Measurements from ENCODE around the gene MYH14.

DNA sequence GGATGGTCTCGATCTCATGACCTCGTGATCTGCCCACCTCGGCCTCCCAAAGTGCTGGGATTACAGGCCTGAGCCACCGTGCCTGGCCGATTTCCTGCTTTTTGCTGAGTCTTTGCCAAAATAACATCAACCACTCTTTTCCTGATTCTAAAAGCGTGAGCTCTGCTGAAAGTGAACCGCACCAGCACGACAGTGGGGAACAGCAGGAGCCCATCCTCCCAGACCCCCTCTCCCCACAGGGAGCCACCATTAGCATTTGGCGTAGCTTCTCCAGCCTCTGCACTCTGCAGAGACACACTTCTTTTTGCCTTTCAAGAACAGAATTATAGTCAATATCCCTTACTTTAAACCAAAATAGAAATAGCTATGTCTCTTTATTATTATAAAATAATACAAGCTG is 41.3 kb downstream of the MYH14 start:
- TF ChIP-seq YY1 (IDR thresholded peaks at IDR 0.05; ENCODE audit: low read depth) (no peak), TAF1 (IDR thresholded peaks at IDR 0.05; ENCODE audit: borderline replicate concordance, low read depth, low read length) (no peak), EZH2phosphoT487 (IDR thresholded peaks at IDR 0.05; ENCODE audit: borderline replicate concordance, low read depth) (no peak), JUND (IDR thresholded peaks at IDR 0.05) (no peak)
- TF ChIP-seq, protein P1, sequence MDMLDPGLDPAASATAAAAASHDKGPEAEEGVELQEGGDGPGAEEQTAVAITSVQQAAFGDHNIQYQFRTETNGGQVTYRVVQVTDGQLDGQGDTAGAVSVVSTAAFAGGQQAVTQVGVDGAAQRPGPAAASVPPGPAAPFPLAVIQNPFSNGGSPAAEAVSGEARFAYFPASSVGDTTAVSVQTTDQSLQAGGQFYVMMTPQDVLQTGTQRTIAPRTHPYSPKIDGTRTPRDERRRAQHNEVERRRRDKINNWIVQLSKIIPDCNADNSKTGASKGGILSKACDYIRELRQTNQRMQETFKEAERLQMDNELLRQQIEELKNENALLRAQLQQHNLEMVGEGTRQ (IDR thresholded peaks at IDR 0.05; ENCODE audit: borderline replicate concordance, low read depth, low read length): no peak
- TF ChIP-seq, protein P2, sequence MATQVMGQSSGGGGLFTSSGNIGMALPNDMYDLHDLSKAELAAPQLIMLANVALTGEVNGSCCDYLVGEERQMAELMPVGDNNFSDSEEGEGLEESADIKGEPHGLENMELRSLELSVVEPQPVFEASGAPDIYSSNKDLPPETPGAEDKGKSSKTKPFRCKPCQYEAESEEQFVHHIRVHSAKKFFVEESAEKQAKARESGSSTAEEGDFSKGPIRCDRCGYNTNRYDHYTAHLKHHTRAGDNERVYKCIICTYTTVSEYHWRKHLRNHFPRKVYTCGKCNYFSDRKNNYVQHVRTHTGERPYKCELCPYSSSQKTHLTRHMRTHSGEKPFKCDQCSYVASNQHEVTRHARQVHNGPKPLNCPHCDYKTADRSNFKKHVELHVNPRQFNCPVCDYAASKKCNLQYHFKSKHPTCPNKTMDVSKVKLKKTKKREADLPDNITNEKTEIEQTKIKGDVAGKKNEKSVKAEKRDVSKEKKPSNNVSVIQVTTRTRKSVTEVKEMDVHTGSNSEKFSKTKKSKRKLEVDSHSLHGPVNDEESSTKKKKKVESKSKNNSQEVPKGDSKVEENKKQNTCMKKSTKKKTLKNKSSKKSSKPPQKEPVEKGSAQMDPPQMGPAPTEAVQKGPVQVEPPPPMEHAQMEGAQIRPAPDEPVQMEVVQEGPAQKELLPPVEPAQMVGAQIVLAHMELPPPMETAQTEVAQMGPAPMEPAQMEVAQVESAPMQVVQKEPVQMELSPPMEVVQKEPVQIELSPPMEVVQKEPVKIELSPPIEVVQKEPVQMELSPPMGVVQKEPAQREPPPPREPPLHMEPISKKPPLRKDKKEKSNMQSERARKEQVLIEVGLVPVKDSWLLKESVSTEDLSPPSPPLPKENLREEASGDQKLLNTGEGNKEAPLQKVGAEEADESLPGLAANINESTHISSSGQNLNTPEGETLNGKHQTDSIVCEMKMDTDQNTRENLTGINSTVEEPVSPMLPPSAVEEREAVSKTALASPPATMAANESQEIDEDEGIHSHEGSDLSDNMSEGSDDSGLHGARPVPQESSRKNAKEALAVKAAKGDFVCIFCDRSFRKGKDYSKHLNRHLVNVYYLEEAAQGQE (IDR thresholded peaks at IDR 0.05; ENCODE audit: low read depth, low read length): no peak
- TF ChIP-seq, protein P3, sequence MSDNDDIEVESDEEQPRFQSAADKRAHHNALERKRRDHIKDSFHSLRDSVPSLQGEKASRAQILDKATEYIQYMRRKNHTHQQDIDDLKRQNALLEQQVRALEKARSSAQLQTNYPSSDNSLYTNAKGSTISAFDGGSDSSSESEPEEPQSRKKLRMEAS (IDR thresholded peaks at IDR 0.05; ENCODE audit: low read depth): no peak

Data from SK-N-SH (cell line).